ENCODE measurements around the gene ELFN2.

ELFN2 gene

DNA sequence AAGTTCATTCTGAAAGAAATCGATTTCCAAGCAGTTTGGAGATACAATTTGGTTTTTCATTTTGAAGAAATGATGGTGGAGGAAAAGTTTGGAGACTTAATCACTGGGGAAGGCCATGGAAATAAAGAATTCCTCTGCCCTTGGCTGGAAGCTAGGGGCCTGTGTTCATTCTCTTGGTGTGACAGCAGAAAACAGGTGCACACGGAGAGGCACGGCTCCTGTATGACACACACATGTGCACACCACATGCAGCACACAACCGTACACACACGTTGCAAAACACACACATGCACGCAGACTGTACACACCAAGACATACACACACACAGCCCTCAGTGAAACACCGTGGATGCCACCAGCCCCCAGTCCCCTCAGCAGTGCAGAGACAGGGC lies 80.8 kb downstream of the ELFN2 start:
- in situ Hi-C loops (cut with HindIII; ENCODE audit: low pct_unique_long_range_greater_than_20kb, low sequenced_read_pairs): no loop called here
- TF ChIP-seq JUND (IDR thresholded peaks at IDR 0.05; ENCODE audit: low read depth): no peak
- DNase-seq (ENCODE audit: low read depth in 1 of 2, low spot score in 1 of 2): no peak

DNA sequence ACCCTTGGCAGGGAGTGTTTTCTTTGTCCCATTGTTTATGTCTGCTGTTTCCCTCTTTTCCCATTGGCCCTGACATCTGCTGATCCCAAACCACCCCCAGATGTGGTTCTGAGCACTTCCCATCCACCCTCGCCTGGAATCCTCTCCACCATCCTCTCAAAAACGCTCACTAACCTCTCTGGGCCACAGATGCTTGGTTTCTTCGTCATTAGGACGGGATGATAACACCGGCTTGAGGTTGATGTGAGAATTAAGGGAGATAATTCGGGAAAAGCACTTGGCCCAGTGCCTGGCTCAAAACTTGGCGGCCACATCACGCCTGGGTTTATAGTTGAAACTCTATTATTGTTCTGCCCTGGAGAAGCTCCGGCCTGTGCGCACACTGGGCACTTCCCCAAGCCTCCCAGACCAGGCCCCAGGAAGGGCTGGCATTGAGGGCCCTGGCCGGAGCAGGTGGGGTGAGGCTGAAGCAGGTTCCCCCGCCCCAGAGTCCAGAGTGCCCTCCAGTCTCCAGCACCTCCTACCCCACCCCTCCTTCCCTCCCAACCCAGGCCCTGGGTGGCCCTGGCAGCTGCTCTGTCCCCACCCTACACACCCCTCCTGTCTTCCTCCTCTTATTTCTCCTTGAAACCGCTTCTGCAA lies 81.3 kb downstream of the ELFN2 start:
- no peak for TF ChIP-seq JUND (IDR thresholded peaks at IDR 0.05; ENCODE audit: low read depth)
- DNase-seq (ENCODE audit: low read depth in 1 of 2, low spot score in 1 of 2): no peak

DNA sequence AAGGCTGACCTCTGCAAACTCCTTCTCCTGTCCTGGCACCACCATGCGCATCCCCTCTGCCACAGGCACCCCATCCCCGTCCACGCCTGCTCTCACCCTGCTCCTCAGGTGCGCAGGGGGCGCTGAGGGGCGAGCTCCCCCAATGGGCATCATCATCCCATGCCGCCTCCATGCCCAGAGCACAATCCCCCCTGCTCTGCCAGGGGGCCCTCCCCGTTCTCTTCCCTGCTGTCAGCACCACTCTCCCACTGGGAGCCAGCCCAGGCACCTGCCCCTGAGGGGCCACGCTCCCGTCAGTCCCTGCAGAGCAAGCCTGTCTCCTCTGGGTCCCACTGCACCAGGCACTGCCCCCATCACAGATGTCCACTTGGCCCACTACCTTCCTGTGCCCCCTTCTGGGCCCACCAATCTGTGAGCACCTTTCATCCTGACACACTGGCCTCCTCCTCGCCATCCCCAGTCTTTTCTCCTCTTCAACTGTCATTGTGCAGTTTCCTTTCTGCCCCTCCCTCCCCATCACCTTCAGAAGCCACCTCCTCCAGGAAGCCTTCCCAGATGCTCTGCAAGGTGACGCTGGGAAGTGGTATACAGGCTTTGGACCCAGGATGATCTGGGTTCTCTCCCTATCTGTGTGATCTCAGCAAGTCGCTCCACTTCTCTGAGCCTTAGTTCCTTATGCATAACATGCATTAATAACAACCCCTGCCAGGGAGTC lies 82.4 kb downstream of the ELFN2 start:
- no peak for TF ChIP-seq JUND (IDR thresholded peaks at IDR 0.05; ENCODE audit: low read depth)
- in situ Hi-C loops (cut with HindIII; ENCODE audit: low pct_unique_long_range_greater_than_20kb, low sequenced_read_pairs): no loop called here
- DNase-seq (ENCODE audit: low read depth in 1 of 2, low spot score in 1 of 2): no peak

More for the DNA sequence above, 81.3 kb downstream of the ELFN2 start:
- in situ Hi-C loops (cut with HindIII; ENCODE audit: low pct_unique_long_range_greater_than_20kb, low sequenced_read_pairs): no loop called here

- no peak for DNase-seq (ENCODE audit: low read depth in 1 of 2, low spot score in 1 of 2)
- no peak for TF ChIP-seq JUND (IDR thresholded peaks at IDR 0.05; ENCODE audit: low read depth)
- in situ Hi-C loops (cut with HindIII; ENCODE audit: low pct_unique_long_range_greater_than_20kb, low sequenced_read_pairs): no loop called here
Observed at GRCh38 chr22:37343863-37344734, 83.2 kb downstream of the ELFN2 start.

DNA sequence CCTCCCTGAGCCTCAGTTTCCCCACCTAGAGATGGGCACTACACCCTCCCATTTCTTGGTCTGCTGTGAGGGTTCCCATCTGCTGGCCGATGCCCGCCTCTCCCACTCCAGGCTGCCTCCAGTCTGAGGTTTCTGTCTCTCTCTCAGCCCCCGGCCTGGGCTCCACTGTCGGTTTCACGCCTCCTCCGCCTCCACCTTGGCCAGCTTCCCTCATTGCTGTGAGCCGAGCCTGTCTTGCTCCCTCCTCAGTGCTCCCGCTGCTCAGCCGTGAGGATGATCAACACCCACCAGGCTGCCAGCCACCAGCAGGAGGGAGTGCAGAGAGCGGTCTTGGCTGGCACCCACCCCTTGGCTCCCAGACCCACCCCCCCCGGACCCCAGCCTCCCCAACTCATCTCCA lies 83.9 kb downstream of the ELFN2 start:
- TF ChIP-seq JUND (IDR thresholded peaks at IDR 0.05; ENCODE audit: low read depth): no peak

GRCh38 chr22:37342065-37342464 lies 85.2 kb downstream of the ELFN2 start:
- TF ChIP-seq JUND (IDR thresholded peaks at IDR 0.05; ENCODE audit: low read depth): no peak
- no peak for DNase-seq (ENCODE audit: low read depth in 1 of 2, low spot score in 1 of 2)
- in situ Hi-C loops (cut with HindIII; ENCODE audit: low pct_unique_long_range_greater_than_20kb, low sequenced_read_pairs): no loop called here

More for the DNA sequence above, 83.9 kb downstream of the ELFN2 start:
- in situ Hi-C loops (cut with HindIII; ENCODE audit: low pct_unique_long_range_greater_than_20kb, low sequenced_read_pairs): no loop called here
- no peak for DNase-seq (ENCODE audit: low read depth in 1 of 2, low spot score in 1 of 2)

DNA sequence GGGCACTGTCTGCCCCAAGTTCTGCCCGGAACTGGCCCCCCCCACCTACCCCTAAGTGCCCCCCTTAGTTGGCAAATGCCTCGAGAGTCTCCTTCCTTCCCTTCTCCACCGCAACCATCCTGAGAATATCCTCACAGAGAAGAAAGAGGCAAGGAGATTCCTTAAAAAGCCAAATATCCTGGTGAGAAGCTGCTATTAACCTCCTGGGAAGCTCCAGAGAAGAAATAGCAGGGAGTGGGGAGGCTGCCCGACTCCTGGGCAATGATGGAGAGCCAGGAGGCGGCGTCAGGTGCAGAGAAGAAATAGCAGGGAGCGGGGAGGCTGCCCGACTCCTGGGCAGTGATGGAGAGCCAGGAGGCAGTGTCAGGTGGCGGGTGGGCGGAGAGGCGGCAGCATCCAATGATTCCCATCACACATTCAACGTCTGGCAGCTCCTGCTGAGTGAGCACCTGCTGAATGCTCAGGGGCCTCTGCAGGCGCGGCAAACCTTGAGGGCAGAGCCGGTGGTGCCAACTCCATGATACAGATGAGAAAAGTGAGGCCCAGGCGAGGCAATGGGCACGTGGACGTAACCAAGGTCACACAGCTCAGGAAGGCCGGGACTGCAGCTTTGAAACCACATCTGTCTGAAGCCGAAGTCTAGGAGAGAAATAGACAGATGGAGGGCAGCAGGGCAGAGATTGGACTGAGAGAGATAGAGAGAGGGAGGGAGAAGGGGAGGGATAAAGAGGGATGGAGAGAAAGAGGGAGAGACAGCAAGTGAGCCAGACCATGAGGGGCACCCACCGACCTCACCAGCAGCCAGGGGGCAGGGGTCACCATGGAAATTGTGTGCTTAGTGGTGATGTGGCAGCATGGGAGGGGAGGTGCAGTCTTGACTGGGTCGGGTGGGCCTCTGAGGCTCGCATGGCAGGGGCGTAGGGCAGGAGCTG lies 86.7 kb downstream of the ELFN2 start:
- TF ChIP-seq JUND (IDR thresholded peaks at IDR 0.05; ENCODE audit: low read depth): no peak
- in situ Hi-C loops (cut with HindIII; ENCODE audit: low pct_unique_long_range_greater_than_20kb, low sequenced_read_pairs): no loop called here
- peak in 1 of 2 experiments; percentile 35 for DNase-seq (ENCODE audit: low read depth in 1 of 2, low spot score in 1 of 2)

DNA sequence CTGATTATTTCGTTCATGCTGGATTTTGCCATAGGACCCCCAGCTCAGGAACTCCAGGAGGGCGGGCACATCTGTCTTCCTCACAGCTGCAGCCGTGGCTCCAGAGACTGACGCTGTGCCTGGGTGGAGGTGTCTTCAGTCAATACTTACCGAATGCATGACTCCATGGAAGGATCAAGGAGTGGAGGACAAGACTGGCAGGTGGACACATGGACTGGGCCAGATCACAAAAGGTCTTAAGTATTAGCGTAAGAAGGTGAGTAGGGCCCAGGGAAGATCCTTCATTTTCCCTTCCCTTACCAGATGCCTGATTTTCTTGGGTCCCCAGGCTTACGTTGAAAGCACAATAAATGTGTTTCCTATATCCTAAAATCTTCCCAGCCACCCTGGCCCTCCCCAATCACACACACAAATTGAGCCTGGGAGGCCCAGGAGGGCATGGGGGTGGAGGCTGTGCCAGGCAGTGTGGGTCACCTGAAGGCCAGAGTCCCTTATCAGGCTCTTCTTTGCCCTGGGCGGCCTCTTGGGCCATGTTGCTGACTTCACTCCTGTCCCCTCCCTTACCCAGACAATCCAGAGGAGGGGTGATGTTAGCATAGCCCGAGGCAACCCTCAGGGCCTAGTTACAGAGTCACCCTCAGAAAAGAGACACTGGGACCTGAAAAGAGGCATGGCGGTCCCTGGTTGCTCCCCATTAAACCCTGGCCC lies 88.6 kb downstream of the ELFN2 start:
- in situ Hi-C loops (cut with HindIII; ENCODE audit: low pct_unique_long_range_greater_than_20kb, low sequenced_read_pairs): no loop called here
- no peak for TF ChIP-seq JUND (IDR thresholded peaks at IDR 0.05; ENCODE audit: low read depth)
- DNase-seq (ENCODE audit: low read depth in 1 of 2, low spot score in 1 of 2): no peak

GRCh38 chr22:37337204-37337943 lies 89.9 kb downstream of the ELFN2 start:
- in situ Hi-C loops (cut with HindIII; ENCODE audit: low pct_unique_long_range_greater_than_20kb, low sequenced_read_pairs): no loop called here
- no peak for TF ChIP-seq JUND (IDR thresholded peaks at IDR 0.05; ENCODE audit: low read depth)
- no peak for DNase-seq (ENCODE audit: low read depth in 1 of 2, low spot score in 1 of 2)

- no peak for DNase-seq (ENCODE audit: low read depth in 1 of 2, low spot score in 1 of 2)
- in situ Hi-C loops (cut with HindIII; ENCODE audit: low pct_unique_long_range_greater_than_20kb, low sequenced_read_pairs): no loop called here
- TF ChIP-seq JUND (IDR thresholded peaks at IDR 0.05; ENCODE audit: low read depth): no peak
Observed at GRCh38 chr22:37336579-37336978, 90.7 kb downstream of the ELFN2 start.

DNA sequence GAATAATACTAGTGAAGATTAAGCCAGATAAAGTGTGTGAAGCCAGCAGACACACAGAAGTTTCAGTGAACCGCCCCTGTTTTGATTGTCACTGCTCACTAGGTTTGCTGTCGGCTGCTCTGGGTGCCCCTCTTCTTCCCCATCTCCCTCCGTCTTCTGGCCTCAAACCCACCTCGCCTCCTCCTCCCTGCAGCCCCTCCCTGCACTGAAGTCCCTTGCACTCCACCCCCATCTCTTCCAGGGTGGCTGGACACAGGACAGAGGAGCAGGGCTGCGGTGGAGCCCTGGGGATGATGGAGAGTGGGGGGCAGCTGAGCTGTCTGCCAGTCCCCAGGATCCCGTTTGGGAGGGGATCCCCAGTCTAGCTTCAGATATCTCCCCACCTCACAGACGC lies 91.5 kb downstream of the ELFN2 start:
- in situ Hi-C loops (cut with HindIII; ENCODE audit: low pct_unique_long_range_greater_than_20kb, low sequenced_read_pairs): no loop called here
- DNase-seq (ENCODE audit: low read depth in 1 of 2, low spot score in 1 of 2): no peak
- TF ChIP-seq JUND (IDR thresholded peaks at IDR 0.05; ENCODE audit: low read depth): no peak

Measured in T47D (cell line).